Mesendoderm (in vitro differentiated cells): ENCODE results near the gene OXGR1.

Experiments
- DNase-seq: peaks from one replicate; pipeline ENCODE4 v3.0.0; 2013
- H2AK5ac ChIP-seq: 2 replicates; pipeline ENCODE4 v1.6.1; 2013; ENCODE audit warnings: low read length, inconsistent platforms
- H2BK120ac ChIP-seq: 2 replicates; pipeline ENCODE4 v1.6.1; 2013; ENCODE audit warnings: low read depth, mild to moderate bottlenecking, low read length, moderate library complexity, mixed read lengths
- H2BK15ac ChIP-seq: replicated peaks from 2 replicates; pipeline ENCODE4 v1.6.1; 2013; ENCODE audit warnings: low read depth, mild to moderate bottlenecking, moderate library complexity
- H2BK5ac ChIP-seq: 2 replicates; pipeline ENCODE4 v1.6.1; 2013; ENCODE audit warnings: low read length, inconsistent platforms
- H3K18ac ChIP-seq: 2 replicates; pipeline ENCODE4 v1.6.1; 2013; ENCODE audit warnings: mild to moderate bottlenecking, low read length, mixed read lengths
- H3K23ac ChIP-seq: one replicate; pipeline ENCODE4 v1.6.1; 2013; ENCODE audit warnings: low read length
- H3K27ac ChIP-seq: 2 replicates; pipeline ENCODE4 v1.5.1; 2013; ENCODE audit warnings: low read depth, mild to moderate bottlenecking, inconsistent platforms, low read length, moderate library complexity
- H3K27me3 ChIP-seq: 2 replicates; pipeline ENCODE4 v1.6.1; 2013; ENCODE audit warnings: low read length, control low read depth, mild to moderate bottlenecking, inconsistent platforms; ENCODE audit not compliant: insufficient read depth, poor library complexity
- H3K36me3 ChIP-seq: 2 replicates; pipeline ENCODE4 v1.6.1; 2013; ENCODE audit warnings: low read length, inconsistent platforms; ENCODE audit not compliant: control insufficient read depth, insufficient read depth
- H3K4ac ChIP-seq: one replicate; pipeline ENCODE4 v1.6.1; 2013; ENCODE audit warnings: low read depth, mild to moderate bottlenecking, low read length, moderate library complexity
- H3K4me1 ChIP-seq: 2 replicates; pipeline ENCODE4 v1.6.1; 2013; ENCODE audit warnings: low read depth, low read length, inconsistent platforms; ENCODE audit not compliant: control insufficient read depth
- H3K4me2 ChIP-seq: 2 replicates; pipeline ENCODE4 v1.6.1; 2013; ENCODE audit warnings: low read length
- H3K4me3 ChIP-seq: 2 replicates; pipeline ENCODE4 v1.5.1; 2013; ENCODE audit warnings: mild to moderate bottlenecking, low read length
- H3K56ac ChIP-seq: one replicate; pipeline ENCODE4 v1.6.1; 2013; ENCODE audit warnings: low read length
- H3K79me1 ChIP-seq: 2 replicates; pipeline ENCODE4 v1.6.1; 2013; ENCODE audit warnings: low read length, inconsistent platforms
- H3K79me2 ChIP-seq: 2 replicates; pipeline ENCODE4 v1.6.1; 2013; ENCODE audit warnings: mild to moderate bottlenecking, low read length; ENCODE audit not compliant: control insufficient read depth, insufficient read depth
- H3K9ac ChIP-seq: 2 replicates; pipeline ENCODE4 v1.6.1; 2013; ENCODE audit warnings: low read length, inconsistent platforms
- H4K5ac ChIP-seq: one replicate; pipeline ENCODE4 v1.6.1; 2013; ENCODE audit warnings: low read length
- H4K8ac ChIP-seq: one replicate; pipeline ENCODE4 v1.6.1; 2013; ENCODE audit warnings: low read depth, mild to moderate bottlenecking, control low read depth, low read length, moderate library complexity
- WGBS: extraction: QIAGEN DNeasy Blood & Tissue Kit; methylation state at CpG from one replicate; pipeline ENCODE4 v1.1.7; 2013; ENCODE audit warnings: low lambda C conversion rate, missing lambda C conversion rate; ENCODE audit not compliant: insufficient coverage; ENCODE audit errors: extremely low coverage; 5-methylcytosine and 5-hydroxymethylcytosine counted together

OXGR1 gene

GRCh38 chr13:96996886-96997285 lies 2.6 kb upstream of the OXGR1 start:
- Histone ChIP-seq H3K79me2 (no peaks in the 10 kb centered on the region), H2BK120ac (no peak overlapping the region), H2BK15ac (no peak overlapping the region), H3K9ac (no peak overlapping the region), H3K27ac (no peak overlapping the region), H3K4me2 (no peak overlapping the region), H3K23ac (no peak overlapping the region), H4K5ac (no peak overlapping the region), H3K4me1 (no peaks in the 10 kb centered on the region), H2BK5ac (no peak overlapping the region), H4K8ac (no peak overlapping the region), H3K4ac (no peak overlapping the region), H3K18ac (no peak overlapping the region), H3K27me3 (peaks cover 18% of the 10 kb centered on the region), H3K79me1 (no peaks in the 10 kb centered on the region), H3K36me3 (no peaks in the 10 kb centered on the region), H3K4me3 (no peak overlapping the region), H3K56ac (no peak overlapping the region), H2AK5ac (no peak overlapping the region)
- no peak for DNase-seq
- WGBS, result no CpG with 5 or more reads among the region's 5 CpGs

- Histone ChIP-seq H3K79me2 (no peaks in the 10 kb centered on the region), H2BK15ac (no peak overlapping the region)
These were observed 1.8 kb upstream of the OXGR1 start for GRCh38 chr13:96996107-96996506.

GRCh38 chr13:96994858-96995243 lies 575 bp upstream of the OXGR1 start:
- H3K79me1 ChIP-seq, result no peaks in the 10 kb centered on the region
- H3K79me2 ChIP-seq, result no peaks in the 10 kb centered on the region
- WGBS, result no CpG with 5 or more reads among the region's 10 CpGs
- H3K4me2 ChIP-seq, result peak overlapping the region; percentile 34
- no peak overlapping the region for H3K9ac ChIP-seq
- H2BK120ac ChIP-seq, result no peak overlapping the region
- no peak overlapping the region for H2AK5ac ChIP-seq
- no peak overlapping the region for H4K5ac ChIP-seq
- H3K4me3 ChIP-seq, result no peak overlapping the region
- no peak overlapping the region for H3K56ac ChIP-seq
- H3K4me1 ChIP-seq, result no peaks in the 10 kb centered on the region
- H3K27ac ChIP-seq, result no peak overlapping the region
- no peak overlapping the region for H4K8ac ChIP-seq
- H3K4ac ChIP-seq, result no peak overlapping the region
- DNase-seq, result no peak
- H3K36me3 ChIP-seq, result no peaks in the 10 kb centered on the region
- no peak overlapping the region for H2BK15ac ChIP-seq
- peaks cover 13% of the 10 kb centered on the region for H3K27me3 ChIP-seq
- no peak overlapping the region for H3K23ac ChIP-seq
- H3K18ac ChIP-seq, result no peak overlapping the region
- H2BK5ac ChIP-seq, result no peak overlapping the region

More at GRCh38 chr13:96996107-96996506, 1.8 kb upstream of the OXGR1 start:
- H3K36me3 ChIP-seq, result no peaks in the 10 kb centered on the region
- no peak overlapping the region for H3K4me3 ChIP-seq
- no peak overlapping the region for H2BK120ac ChIP-seq
- no peak overlapping the region for H3K9ac ChIP-seq
- no peak overlapping the region for H4K8ac ChIP-seq
- no peak for DNase-seq
- no peak overlapping the region for H3K18ac ChIP-seq
- peaks cover 14% of the 10 kb centered on the region for H3K27me3 ChIP-seq
- H3K56ac ChIP-seq, result no peak overlapping the region
- H2AK5ac ChIP-seq, result no peak overlapping the region
- H4K5ac ChIP-seq, result no peak overlapping the region
- no peak overlapping the region for H3K4me2 ChIP-seq
- no peaks in the 10 kb centered on the region for H3K4me1 ChIP-seq
- H3K79me1 ChIP-seq, result no peaks in the 10 kb centered on the region
- WGBS, result no CpG with 5 or more reads among the region's 4 CpGs
- H3K4ac ChIP-seq, result no peak overlapping the region
- H3K27ac ChIP-seq, result no peak overlapping the region
- no peak overlapping the region for H2BK5ac ChIP-seq
- no peak overlapping the region for H3K23ac ChIP-seq

- no peak overlapping the region for H3K4ac ChIP-seq
- no peak overlapping the region for H2BK5ac ChIP-seq
- DNase-seq, result peak; percentile 43
- no peak overlapping the region for H3K23ac ChIP-seq
- H4K5ac ChIP-seq, result no peak overlapping the region
- H3K36me3 ChIP-seq, result no peaks in the 10 kb centered on the region
- H3K79me1 ChIP-seq, result no peaks in the 10 kb centered on the region
- H3K27ac ChIP-seq, result no peak overlapping the region
- H3K4me3 ChIP-seq, result peak overlapping the region; percentile 33
- H3K4me2 ChIP-seq, result peak overlapping the region; percentile 77
- H3K27me3 ChIP-seq, result peaks cover 10% of the 10 kb centered on the region
- no peak overlapping the region for H2BK120ac ChIP-seq
- H3K9ac ChIP-seq, result peak overlapping the region; percentile 58
- no peaks in the 10 kb centered on the region for H3K79me2 ChIP-seq
- no peak overlapping the region for H2BK15ac ChIP-seq
- H3K18ac ChIP-seq, result no peak overlapping the region
- no peak overlapping the region for H2AK5ac ChIP-seq
- H4K8ac ChIP-seq, result no peak overlapping the region
- H3K56ac ChIP-seq, result peak overlapping the region; percentile 82
- whole genome bisulfite sequencing, result no CpG with 5 or more reads among the region's 8 CpGs
- no peaks in the 10 kb centered on the region for H3K4me1 ChIP-seq
These were observed 651 bp downstream of the OXGR1 start for GRCh38 chr13:96993634-96994016.

GRCh38 chr13:96992633-96993032 lies 1.6 kb downstream of the OXGR1 start:
- H2BK5ac ChIP-seq, result no peak overlapping the region
- WGBS, result no CpG with 5 or more reads among the region's 2 CpGs
- no peak overlapping the region for H3K56ac ChIP-seq

GRCh38 chr13:96991072-96991471 lies 3.2 kb downstream of the OXGR1 start:
- Histone ChIP-seq H3K79me1 (no peaks in the 10 kb centered on the region), H3K4ac (no peak overlapping the region), H3K36me3 (no peaks in the 10 kb centered on the region), H2BK15ac (no peak overlapping the region), H3K4me2 (no peak overlapping the region), H3K27me3 (peaks cover 7% of the 10 kb centered on the region), H2BK5ac (no peak overlapping the region), H2BK120ac (no peak overlapping the region), H3K18ac (no peak overlapping the region), H3K9ac (no peak overlapping the region), H3K4me3 (no peak overlapping the region), H3K27ac (no peak overlapping the region), H3K4me1 (no peaks in the 10 kb centered on the region), H3K56ac (no peak overlapping the region), H2AK5ac (no peak overlapping the region), H4K5ac (no peak overlapping the region), H4K8ac (no peak overlapping the region), H3K79me2 (no peaks in the 10 kb centered on the region), H3K23ac (no peak overlapping the region)
- DNase-seq, result no peak
- WGBS, result no CpG with 5 or more reads among the region's 3 CpGs

More at GRCh38 chr13:96992633-96993032, 1.6 kb downstream of the OXGR1 start:
- Histone ChIP-seq H3K27me3 (peaks cover 7% of the 10 kb centered on the region), H3K79me2 (no peaks in the 10 kb centered on the region), H3K4ac (no peak overlapping the region), H3K9ac (no peak overlapping the region), H3K23ac (no peak overlapping the region), H3K79me1 (no peaks in the 10 kb centered on the region), H3K27ac (no peak overlapping the region), H3K18ac (no peak overlapping the region), H3K4me3 (no peak overlapping the region), H2AK5ac (no peak overlapping the region), H2BK120ac (no peak overlapping the region), H3K4me1 (no peaks in the 10 kb centered on the region), H4K8ac (no peak overlapping the region), H3K36me3 (no peaks in the 10 kb centered on the region), H4K5ac (no peak overlapping the region), H3K4me2 (no peak overlapping the region), H2BK15ac (no peak overlapping the region)
- DNase-seq, result peak; percentile 25
